Muscle layer of colon (tissue), 2 donors: ENCODE results near the gene VIPR1.

Source experiments
- H3K27ac ChIP-seq: one replicate; pipeline ENCODE4 v1.7.0; 2013; ENCODE audit warnings: low read depth, mild to moderate bottlenecking, low read length, moderate library complexity
- H3K27me3 ChIP-seq, 2 donors: one replicate each; pipeline ENCODE4 v1.7.0; 2013; ENCODE audit warnings: low read length in 2 of 2, mild to moderate bottlenecking in 2 of 2; ENCODE audit not compliant: insufficient read depth in 2 of 2, control insufficient read depth in 1 of 2
- H3K36me3 ChIP-seq: one replicate; pipeline ENCODE4 v1.7.0; 2013; ENCODE audit warnings: mild to moderate bottlenecking, low read length; ENCODE audit not compliant: insufficient read depth
- H3K4me1 ChIP-seq: one replicate; pipeline ENCODE4 v1.7.0; 2013; ENCODE audit warnings: mild to moderate bottlenecking, low read length; ENCODE audit not compliant: insufficient read depth
- H3K4me3 ChIP-seq, 2 donors: one replicate each; pipeline ENCODE4 v1.7.0; 2013; ENCODE audit warnings: low read length in 2 of 2, low read depth in 1 of 2, mild to moderate bottlenecking in 1 of 2, moderate library complexity in 1 of 2
- H3K9ac ChIP-seq: one replicate; pipeline ENCODE4 v1.7.0; 2013; ENCODE audit warnings: low read length
- H3K9me3 ChIP-seq: one replicate; pipeline ENCODE4 v1.7.0; 2013; ENCODE audit warnings: mild to moderate bottlenecking, low read length
- donor health status: abdominal sarcoma.
- donor health status: Adenocarcinoma of cecum.

Gene VIPR1

DNA sequence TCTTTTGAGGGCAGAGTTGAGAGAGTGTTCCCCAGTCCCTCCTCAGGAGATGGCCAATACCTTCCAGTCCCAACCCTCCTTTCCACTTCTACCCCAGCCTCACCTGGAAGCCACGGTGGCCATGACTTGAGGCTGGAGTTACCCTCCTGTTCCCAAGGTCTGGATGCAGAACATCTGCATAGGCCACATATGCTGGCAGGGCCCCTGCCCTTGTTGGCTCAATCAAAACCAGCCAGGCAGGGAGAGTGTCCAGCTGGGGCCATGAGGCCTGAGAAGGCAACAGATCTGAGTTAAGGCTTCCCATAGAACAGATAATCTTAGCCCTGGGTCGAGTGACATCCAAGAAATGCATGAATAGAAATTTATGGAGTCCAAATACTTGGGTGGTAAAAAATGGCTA is 23.6 kb upstream of the VIPR1 start:
- no peaks in the 10 kb centered on the region for H3K9me3 ChIP-seq
- H3K27ac ChIP-seq, result no peak overlapping the region
- H3K27me3 ChIP-seq, result no peaks in the 10 kb centered on the region
- no peaks in the 10 kb centered on the region for H3K4me1 ChIP-seq
- H3K36me3 ChIP-seq, result no peaks in the 10 kb centered on the region
- no peak overlapping the region for H3K9ac ChIP-seq
- no peak overlapping the region for H3K4me3 ChIP-seq

DNA sequence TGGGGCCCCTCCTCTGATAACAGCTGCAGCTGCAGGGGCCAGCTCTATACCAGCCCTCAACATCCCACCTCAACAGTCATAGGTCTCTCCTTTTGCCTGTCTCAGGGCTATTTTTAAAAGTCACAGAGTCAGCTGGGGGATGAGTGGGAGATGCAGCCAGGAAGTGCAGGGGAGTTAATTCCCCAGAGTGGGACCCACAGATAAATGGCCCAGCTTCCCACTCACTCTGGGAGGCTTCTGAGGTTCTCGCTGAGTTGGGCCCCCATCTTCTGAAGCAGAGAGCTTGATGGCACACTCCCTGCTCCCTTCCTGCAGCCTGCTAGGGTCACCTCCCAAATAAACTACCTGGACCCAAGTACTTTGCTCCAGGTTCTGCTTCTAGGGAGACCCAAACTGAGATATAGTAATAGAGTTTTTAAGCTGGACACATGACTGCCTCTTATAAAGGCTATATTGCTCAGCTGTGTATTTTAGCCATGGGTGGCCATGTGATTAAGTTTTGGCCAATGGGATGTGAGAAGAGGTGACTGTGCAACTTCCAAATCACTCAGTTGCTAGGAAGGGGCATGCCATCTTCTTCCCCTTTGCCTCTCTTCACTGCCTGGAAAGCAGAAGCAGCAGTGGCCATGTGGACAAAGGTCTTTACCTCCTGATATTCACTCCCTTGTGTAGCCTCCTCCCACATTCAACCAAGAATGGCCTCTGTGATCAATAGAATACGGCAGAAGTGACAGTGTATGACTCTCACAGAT is 15.5 kb upstream of the VIPR1 start:
- Histone ChIP-seq H3K36me3 (no peaks in the 10 kb centered on the region), H3K9ac (no peak overlapping the region), H3K4me3 (no peak overlapping the region), H3K27me3 (no peaks in the 10 kb centered on the region), H3K4me1 (peaks cover 9% of the 10 kb centered on the region), H3K27ac (no peak overlapping the region), H3K9me3 (no peaks in the 10 kb centered on the region)

DNA sequence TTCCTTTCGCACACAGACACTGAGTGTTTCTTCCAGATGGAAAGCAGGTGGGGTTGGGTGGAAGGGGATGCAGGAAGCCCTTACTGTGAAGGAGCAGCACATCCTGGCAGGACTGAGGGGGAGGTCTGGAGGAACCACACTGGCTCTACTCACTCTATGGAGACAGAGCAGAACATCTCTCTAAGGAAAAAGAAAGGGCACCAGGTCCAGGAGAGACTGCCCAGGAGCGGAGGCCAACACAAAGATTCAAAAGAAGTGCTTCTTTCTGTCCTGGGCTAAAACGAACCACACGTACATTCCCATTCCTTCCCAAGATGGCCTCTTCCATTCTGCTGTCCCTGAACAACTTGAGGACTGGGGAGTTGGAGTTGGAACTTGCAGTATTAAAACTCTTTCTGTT is 13.8 kb upstream of the VIPR1 start:
- no peaks in the 10 kb centered on the region for H3K9me3 ChIP-seq
- H3K36me3 ChIP-seq, result no peaks in the 10 kb centered on the region
- peaks cover 9% of the 10 kb centered on the region for H3K4me1 ChIP-seq
- H3K4me3 ChIP-seq, result no peak overlapping the region
- H3K27ac ChIP-seq, result no peak overlapping the region
- no peak overlapping the region for H3K9ac ChIP-seq
- H3K27me3 ChIP-seq, result no peaks in the 10 kb centered on the region

DNA sequence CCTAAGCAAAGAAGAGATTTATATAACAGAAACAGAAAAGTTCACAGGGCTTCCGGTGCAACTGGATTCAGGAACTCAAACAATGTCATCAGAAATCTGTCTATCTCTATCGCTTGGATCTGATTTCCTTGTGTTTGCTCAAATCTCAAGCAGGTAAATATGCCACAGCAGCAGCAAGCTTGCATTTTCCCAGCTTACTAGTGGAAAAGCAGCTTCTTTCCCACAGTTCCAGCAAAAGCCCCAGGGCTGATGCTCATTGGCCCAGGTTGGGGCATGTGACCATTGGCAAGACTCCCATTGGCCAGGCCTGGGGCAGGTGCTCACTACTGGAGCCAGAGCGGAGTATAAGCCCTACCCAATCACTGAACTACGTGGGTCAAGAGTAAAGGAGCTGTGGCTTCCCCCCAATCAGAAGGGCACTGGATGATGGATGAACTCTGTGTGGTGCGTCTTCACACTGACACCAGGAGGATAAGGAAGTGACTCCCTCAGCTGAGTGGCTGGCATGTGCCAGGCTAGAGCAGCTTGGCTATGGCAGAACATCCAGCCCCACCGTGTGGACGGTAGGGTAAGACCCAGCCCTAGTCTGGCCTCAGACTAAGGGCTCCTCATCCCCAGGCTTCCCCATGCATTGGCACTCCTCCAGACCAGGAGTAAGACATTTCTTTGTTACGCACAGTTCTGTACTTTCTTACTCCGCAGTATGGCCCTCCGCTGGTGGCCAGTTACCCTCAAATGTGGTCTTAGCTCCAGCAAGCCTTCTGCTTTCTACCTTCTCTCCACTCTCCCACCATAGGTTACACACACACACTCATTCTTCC is 13.1 kb upstream of the VIPR1 start:
- Histone ChIP-seq H3K36me3 (no peaks in the 10 kb centered on the region), H3K9me3 (no peaks in the 10 kb centered on the region), H3K9ac (no peak overlapping the region), H3K4me1 (peaks cover 9% of the 10 kb centered on the region), H3K4me3 (no peak overlapping the region), H3K27me3 (no peaks in the 10 kb centered on the region), H3K27ac (no peak overlapping the region)

DNA sequence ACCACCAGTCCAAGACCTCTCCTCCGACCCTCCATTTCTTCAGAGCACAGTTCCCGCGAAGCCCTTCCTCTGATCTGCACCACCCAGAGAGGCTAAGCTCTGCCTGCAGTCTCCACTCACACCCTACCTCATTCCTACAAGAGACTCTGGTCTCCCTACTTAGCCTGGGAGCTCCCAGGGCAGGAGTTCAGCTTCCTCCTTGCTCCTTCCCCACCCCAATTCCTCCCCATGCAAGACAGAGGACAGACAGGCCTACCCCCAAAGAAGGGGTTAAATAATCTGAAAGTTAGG is 12.6 kb upstream of the VIPR1 start:
- peaks cover 9% of the 10 kb centered on the region for H3K4me1 ChIP-seq
- H3K27me3 ChIP-seq, result no peaks in the 10 kb centered on the region
- H3K36me3 ChIP-seq, result no peaks in the 10 kb centered on the region
- no peak overlapping the region for H3K9ac ChIP-seq
- H3K27ac ChIP-seq, result no peak overlapping the region
- H3K4me3 ChIP-seq, result no peak overlapping the region
- H3K9me3 ChIP-seq, result no peaks in the 10 kb centered on the region

DNA sequence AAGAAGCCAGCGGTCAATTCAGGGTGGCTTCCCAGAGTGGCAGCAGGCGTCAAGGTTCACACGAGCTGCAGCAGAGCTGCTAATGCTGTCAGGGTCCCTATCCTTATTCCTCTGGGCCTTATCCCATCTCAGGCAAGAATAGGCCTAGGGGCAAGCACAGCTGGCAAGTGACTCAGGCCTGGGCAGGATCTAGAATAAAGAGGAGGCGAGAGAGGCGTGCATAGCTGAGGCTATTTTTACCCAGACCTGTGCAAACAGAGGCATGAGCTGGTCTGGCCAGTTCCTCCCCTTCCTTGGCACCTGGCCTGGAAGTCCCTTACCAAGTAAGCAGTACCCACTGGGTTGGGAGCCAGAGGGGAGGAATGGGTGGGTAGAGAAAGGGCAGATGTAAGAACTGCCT is 12.2 kb upstream of the VIPR1 start:
- H3K36me3 ChIP-seq, result no peaks in the 10 kb centered on the region
- H3K27me3 ChIP-seq, result no peaks in the 10 kb centered on the region
- H3K9ac ChIP-seq, result no peak overlapping the region
- H3K9me3 ChIP-seq, result no peaks in the 10 kb centered on the region
- H3K4me1 ChIP-seq, result peaks cover 9% of the 10 kb centered on the region
- peak overlapping the region; percentile 19 for H3K27ac ChIP-seq
- no peak overlapping the region for H3K4me3 ChIP-seq

DNA sequence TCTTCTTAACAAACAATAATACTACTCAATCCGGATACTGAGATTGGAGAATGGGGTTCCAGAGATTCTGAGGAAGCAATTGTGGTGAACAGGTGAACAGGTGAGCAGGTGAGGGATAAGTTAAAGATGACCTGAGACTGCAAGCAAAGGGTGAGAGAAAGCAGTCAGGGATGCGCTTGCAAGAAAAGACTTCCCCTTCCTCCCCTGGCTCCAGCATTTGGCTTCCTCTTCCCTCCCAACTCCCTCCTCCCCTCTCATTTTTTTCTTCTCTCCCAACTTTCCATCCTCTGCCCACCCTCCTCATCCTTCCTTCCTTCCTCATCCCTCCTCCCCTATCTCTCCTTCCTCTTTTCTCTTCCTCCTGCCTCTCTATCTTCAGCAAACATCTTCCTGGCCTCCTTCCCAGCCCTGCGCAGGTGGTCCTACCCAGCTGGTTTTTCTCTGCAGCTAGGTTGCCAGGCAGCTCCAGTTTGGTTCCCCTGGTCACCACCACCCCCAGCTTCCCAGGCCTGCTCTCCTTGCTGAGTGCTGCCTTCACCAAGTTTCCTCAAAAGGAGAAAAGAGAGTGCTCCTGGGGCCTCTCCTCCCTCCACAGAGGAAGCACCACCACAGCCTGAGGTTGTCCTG is 10.4 kb upstream of the VIPR1 start:
- H3K27me3 ChIP-seq, result no peaks in the 10 kb centered on the region
- H3K4me1 ChIP-seq, result peaks cover 9% of the 10 kb centered on the region
- H3K9ac ChIP-seq, result no peak overlapping the region
- no peak overlapping the region for H3K4me3 ChIP-seq
- H3K9me3 ChIP-seq, result no peaks in the 10 kb centered on the region
- H3K36me3 ChIP-seq, result no peaks in the 10 kb centered on the region
- H3K27ac ChIP-seq, result no peak overlapping the region

DNA sequence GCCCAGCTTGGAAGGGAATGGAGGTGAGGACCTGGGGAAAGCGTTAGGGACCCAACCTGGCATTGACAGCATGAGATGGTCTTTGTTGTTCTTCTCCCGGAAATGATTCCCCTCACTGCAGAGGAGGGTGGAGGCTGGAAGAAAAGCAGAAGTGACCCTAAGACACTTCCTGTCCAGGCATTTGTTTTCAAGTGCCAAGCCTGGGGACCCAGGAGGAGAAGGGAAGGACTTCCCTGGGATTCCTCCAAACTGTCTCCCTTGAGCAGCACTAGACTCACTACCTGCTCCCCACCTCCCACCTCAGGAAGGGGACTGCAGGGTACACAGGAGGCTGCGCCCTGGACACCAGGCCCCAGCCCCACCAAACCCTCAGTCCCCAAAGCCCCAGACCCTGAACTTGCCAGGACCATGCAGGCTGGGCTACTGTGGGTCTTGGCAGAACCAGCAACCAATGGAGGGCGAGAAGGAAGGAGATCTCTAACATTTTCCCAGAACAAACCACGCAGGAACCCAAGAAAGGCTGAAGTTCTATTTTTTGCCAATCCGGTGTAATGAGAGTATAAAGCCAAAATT is 9.8 kb upstream of the VIPR1 start:
- no peaks in the 10 kb centered on the region for H3K36me3 ChIP-seq
- no peaks in the 10 kb centered on the region for H3K27me3 ChIP-seq
- no peaks in the 10 kb centered on the region for H3K9me3 ChIP-seq
- H3K4me1 ChIP-seq, result peaks cover 9% of the 10 kb centered on the region
- H3K4me3 ChIP-seq, result no peak overlapping the region
- H3K9ac ChIP-seq, result no peak overlapping the region
- no peak overlapping the region for H3K27ac ChIP-seq

DNA sequence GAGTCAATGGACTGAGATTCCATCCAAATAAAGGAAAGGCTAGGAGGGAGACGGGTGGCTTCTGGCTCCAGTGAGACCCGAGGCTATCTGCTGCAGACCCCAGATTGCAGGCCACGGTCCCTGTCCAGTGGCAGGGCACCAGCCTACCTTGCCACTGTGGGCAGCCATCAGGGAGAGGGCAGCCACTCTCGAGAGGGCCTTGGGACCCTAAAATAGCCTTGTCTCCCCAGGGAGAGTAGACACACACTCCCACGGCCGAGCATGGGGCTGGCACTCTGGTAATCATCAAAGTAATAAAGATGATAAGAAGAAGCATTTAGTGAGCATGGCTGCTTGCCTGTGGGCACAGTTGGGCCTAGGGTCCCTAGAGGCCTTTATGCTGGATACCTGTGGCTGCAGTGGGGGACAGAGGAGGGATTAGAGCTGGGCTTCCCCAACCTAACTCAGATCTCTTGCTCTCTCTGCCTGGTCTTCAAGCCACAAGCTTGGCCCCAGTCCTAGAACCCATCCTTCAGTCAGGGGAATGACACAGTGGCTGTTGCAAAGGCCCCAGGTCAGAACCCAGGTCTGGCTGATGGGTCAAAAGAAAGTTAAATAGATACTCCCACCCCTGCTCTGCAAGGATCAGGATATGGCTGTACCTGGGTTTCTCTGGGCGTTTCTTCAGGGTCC is 9.2 kb upstream of the VIPR1 start:
- Histone ChIP-seq H3K9me3 (no peaks in the 10 kb centered on the region), H3K27ac (no peak overlapping the region), H3K4me3 (no peak overlapping the region), H3K4me1 (peaks cover 9% of the 10 kb centered on the region), H3K27me3 (no peaks in the 10 kb centered on the region), H3K9ac (no peak overlapping the region), H3K36me3 (no peaks in the 10 kb centered on the region)

DNA sequence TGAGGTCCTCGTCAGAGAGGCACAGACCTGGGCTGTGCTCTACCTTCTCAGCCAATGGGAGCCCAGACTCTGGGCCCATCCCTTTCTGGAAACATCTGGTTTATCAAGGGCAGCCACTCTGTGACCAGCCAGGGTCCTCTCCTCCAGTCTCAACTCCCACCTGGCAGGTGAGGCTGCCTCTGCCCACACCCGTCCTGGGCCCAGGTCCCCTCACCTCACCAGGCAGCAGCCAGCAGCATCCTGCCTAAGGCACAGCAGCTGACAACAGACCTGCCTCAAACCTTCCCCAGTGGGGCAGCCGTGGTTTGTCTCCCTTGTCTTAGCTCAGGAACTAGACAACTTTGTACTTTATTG is 8.7 kb upstream of the VIPR1 start:
- H3K27ac ChIP-seq, result no peak overlapping the region
- peaks cover 0 to 1% of the 10 kb centered on the region in 2 donors for H3K27me3 ChIP-seq
- H3K36me3 ChIP-seq, result no peaks in the 10 kb centered on the region
- peaks cover 9% of the 10 kb centered on the region for H3K4me1 ChIP-seq
- H3K4me3 ChIP-seq, result no peak overlapping the region
- no peaks in the 10 kb centered on the region for H3K9me3 ChIP-seq
- H3K9ac ChIP-seq, result no peak overlapping the region

DNA sequence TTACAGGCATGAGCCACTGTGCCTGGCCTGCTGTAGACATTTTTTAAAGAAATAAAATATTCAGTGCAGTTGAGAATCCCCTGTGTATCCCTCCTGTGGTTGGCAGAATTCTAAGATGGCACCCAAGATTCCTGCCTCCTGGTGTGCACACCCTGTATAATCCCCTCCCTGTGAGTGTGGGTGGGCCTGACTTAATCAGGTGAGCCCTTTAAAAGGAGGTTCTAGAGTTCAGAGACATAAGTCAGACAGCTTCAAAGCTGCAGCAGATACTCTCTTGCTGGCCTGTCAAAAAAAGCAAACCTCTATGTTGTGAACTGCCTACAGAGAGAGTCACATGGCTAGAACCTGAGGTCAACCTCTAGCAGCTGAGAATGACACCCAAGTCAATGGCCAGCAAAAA is 7.0 kb upstream of the VIPR1 start:
- peaks cover 0 to 10% of the 10 kb centered on the region in 2 donors for H3K27me3 ChIP-seq
- H3K4me1 ChIP-seq, result peaks cover 1% of the 10 kb centered on the region
- no peak overlapping the region for H3K27ac ChIP-seq
- no peak overlapping the region for H3K9ac ChIP-seq
- H3K9me3 ChIP-seq, result no peaks in the 10 kb centered on the region
- no peak overlapping the region for H3K4me3 ChIP-seq
- H3K36me3 ChIP-seq, result no peaks in the 10 kb centered on the region
